Astrocyte (in vitro differentiated cells and primary cell): ENCODE measurements around the gene LONRF3. TPM values are rescaled to one million over a fixed set of nuclear protein-coding genes. Genes with fewer than 3 reads are reported as not detected.

Experiments
- DNase-seq: peaks from one replicate; pipeline ENCODE4 v3.0.0-alpha.2; 2010; ENCODE audit warnings: low read depth
- FAIRE-seq: peaks from 2 replicates; lab custom pipeline; 2011; peaks lifted over from hg19 to GRCh38; lab: Jason Lieb, UNC
- H2AFZ ChIP-seq: 2 replicates; pipeline ENCODE4 v1.6.0; 2012; ENCODE audit warnings: low read depth, low read length, inconsistent platforms
- H3K27ac ChIP-seq: 2 replicates; pipeline ENCODE4 v1.5.1; 2011; ENCODE audit warnings: low read depth, low read length, inconsistent platforms
- H3K27me3 ChIP-seq: 2 replicates; pipeline ENCODE4 v1.6.0; 2011; ENCODE audit warnings: low read length, inconsistent platforms; ENCODE audit not compliant: insufficient read depth
- H3K36me3 ChIP-seq: 2 replicates; pipeline ENCODE4 v1.5.1; 2011; ENCODE audit warnings: low read length, inconsistent platforms; ENCODE audit not compliant: insufficient read depth
- H3K4me1 ChIP-seq: 2 replicates; pipeline ENCODE4 v1.5.1; 2011; ENCODE audit warnings: low read length, inconsistent platforms; ENCODE audit not compliant: insufficient read depth
- H3K4me2 ChIP-seq: 2 replicates; pipeline ENCODE4 v1.6.0; 2012; ENCODE audit warnings: low read length, inconsistent platforms
- H3K4me3 ChIP-seq: 2 replicates; pipeline ENCODE4 v1.5.1; 2011; ENCODE audit warnings: low read depth, mild to moderate bottlenecking, low read length, inconsistent platforms; ENCODE audit not compliant: insufficient read depth
- H3K79me2 ChIP-seq: 2 replicates; pipeline ENCODE4 v1.6.0; 2012; ENCODE audit warnings: mild to moderate bottlenecking, low read length, inconsistent platforms; ENCODE audit not compliant: insufficient read depth
- H3K9ac ChIP-seq: 2 replicates; pipeline ENCODE4 v1.6.0; 2012; ENCODE audit warnings: mild to moderate bottlenecking, low read length, inconsistent platforms
- H3K9me3 ChIP-seq: 2 replicates; pipeline ENCODE4 v1.5.1; 2012; ENCODE audit warnings: low read depth, mild to moderate bottlenecking, low read length, inconsistent platforms; ENCODE audit not compliant: insufficient read depth
- H4K20me1 ChIP-seq: 2 replicates; pipeline ENCODE4 v1.6.0; 2012; ENCODE audit warnings: low read length, inconsistent platforms; ENCODE audit not compliant: insufficient read depth
- H3K27ac Mint-ChIP-seq: one replicate; pipeline ENCODE4 v1.8.0; 2021; ENCODE audit warnings: mild to moderate bottlenecking, mixed read lengths; ENCODE audit not compliant: unreplicated experiment
- H3K27me3 Mint-ChIP-seq: one replicate; pipeline ENCODE4 v1.8.0; 2021; ENCODE audit warnings: low read depth, mixed read lengths; ENCODE audit not compliant: unreplicated experiment
- H3K36me3 Mint-ChIP-seq: one replicate; pipeline ENCODE4 v1.8.0; 2021; ENCODE audit warnings: low read depth, mixed read lengths; ENCODE audit not compliant: unreplicated experiment
- H3K4me1 Mint-ChIP-seq: one replicate; pipeline ENCODE4 v1.8.0; 2021; ENCODE audit warnings: low read depth, mixed read lengths; ENCODE audit not compliant: unreplicated experiment
- H3K4me3 Mint-ChIP-seq: one replicate; pipeline ENCODE4 v1.8.0; 2021; ENCODE audit warnings: mild to moderate bottlenecking, moderate library complexity, mixed read lengths; ENCODE audit not compliant: unreplicated experiment
- H3K9me3 Mint-ChIP-seq: one replicate; pipeline ENCODE4 v1.8.0; 2021; ENCODE audit warnings: mild to moderate bottlenecking, mixed read lengths; ENCODE audit not compliant: unreplicated experiment
- CTCF ChIP-seq: IDR thresholded peaks from 2 replicates; pipeline ENCODE4 v1.5.1; 2011; ENCODE audit warnings: low read depth, mild to moderate bottlenecking, inconsistent platforms, low read length, moderate library complexity; ENCODE audit not compliant: insufficient read depth
- EZH2 ChIP-seq: IDR thresholded peaks from 2 replicates; pipeline ENCODE4 v1.6.1; 2012; ENCODE audit warnings: mild to moderate bottlenecking, low read length, inconsistent platforms; ENCODE audit not compliant: insufficient read depth
- total RNA-seq: library from RNA; stranded (reverse); gene quantifications from 2 replicates; pipeline ENCODE4 v1.2.1, GENCODE V29; 2021

Gene LONRF3
- total RNA-seq, 1 donor from 2014 or later = 0.11 TPM

GRCh38 chrX:119004920-119005524 lies 30.6 kb downstream of the LONRF3 start:
- H3K4me1 Mint-ChIP-seq = no peaks in the 10 kb centered on the region
- H2AFZ ChIP-seq = no peak overlapping the region
- no peak overlapping the region for H3K27ac ChIP-seq
- H3K4me3 ChIP-seq = no peak overlapping the region
- DNase-seq (peak; percentile 3), FAIRE-seq (peak; percentile 96)
- H4K20me1 ChIP-seq = no peaks in the 10 kb centered on the region
- TF ChIP-seq EZH2 = no peak
- TF ChIP-seq CTCF = peak; percentile 64
- peaks cover 1% of the 10 kb centered on the region for H3K9me3 Mint-ChIP-seq
- peak overlapping the region; percentile 20 for H3K4me3 Mint-ChIP-seq
- H3K79me2 ChIP-seq = no peaks in the 10 kb centered on the region
- no peak overlapping the region for H3K27ac Mint-ChIP-seq
- H3K4me2 ChIP-seq = no peak overlapping the region
- no peaks in the 10 kb centered on the region for H3K27me3 ChIP-seq
- H3K4me1 ChIP-seq = no peaks in the 10 kb centered on the region
- no peaks in the 10 kb centered on the region for H3K36me3 Mint-ChIP-seq
- H3K27me3 Mint-ChIP-seq = peaks cover 8% of the 10 kb centered on the region
- H3K36me3 ChIP-seq = no peaks in the 10 kb centered on the region
- H3K9ac ChIP-seq = no peak overlapping the region
- no peaks in the 10 kb centered on the region for H3K9me3 ChIP-seq

GRCh38 chrX:119007189-119007770 lies 32.9 kb downstream of the LONRF3 start:
- no peak overlapping the region for H3K4me3 Mint-ChIP-seq
- Histone ChIP-seq H3K27ac (no peak overlapping the region), H3K27me3 (no peaks in the 10 kb centered on the region), H3K9ac (no peak overlapping the region), H3K79me2 (no peaks in the 10 kb centered on the region), H3K9me3 (no peaks in the 10 kb centered on the region), H3K4me3 (no peak overlapping the region), H3K4me2 (no peak overlapping the region), H3K36me3 (no peaks in the 10 kb centered on the region), H2AFZ (no peak overlapping the region), H3K4me1 (no peaks in the 10 kb centered on the region), H4K20me1 (no peaks in the 10 kb centered on the region)
- H3K27ac Mint-ChIP-seq = no peak overlapping the region
- DNase-seq (no peak), FAIRE-seq (no peak)
- no peaks in the 10 kb centered on the region for H3K9me3 Mint-ChIP-seq
- H3K4me1 Mint-ChIP-seq = no peaks in the 10 kb centered on the region
- H3K36me3 Mint-ChIP-seq = no peaks in the 10 kb centered on the region
- H3K27me3 Mint-ChIP-seq = peaks cover 2% of the 10 kb centered on the region
- TF ChIP-seq CTCF (no peak), EZH2 (no peak)

GRCh38 chrX:119008110-119008744 lies 33.8 kb downstream of the LONRF3 start:
- Histone ChIP-seq H2AFZ (no peak overlapping the region), H3K36me3 (no peaks in the 10 kb centered on the region), H3K9ac (no peak overlapping the region), H3K4me1 (no peaks in the 10 kb centered on the region), H3K4me3 (no peak overlapping the region), H3K9me3 (no peaks in the 10 kb centered on the region), H3K79me2 (no peaks in the 10 kb centered on the region), H3K27ac (no peak overlapping the region), H3K4me2 (no peak overlapping the region), H4K20me1 (no peaks in the 10 kb centered on the region), H3K27me3 (no peaks in the 10 kb centered on the region)
- no peak overlapping the region for H3K27ac Mint-ChIP-seq
- H3K9me3 Mint-ChIP-seq = no peaks in the 10 kb centered on the region
- H3K4me3 Mint-ChIP-seq = no peak overlapping the region
- DNase-seq (no peak), FAIRE-seq (peak; percentile 90)
- TF ChIP-seq EZH2 = no peak
- TF ChIP-seq CTCF = peak; percentile 59
- H3K27me3 Mint-ChIP-seq = peaks cover 2% of the 10 kb centered on the region
- H3K36me3 Mint-ChIP-seq = no peaks in the 10 kb centered on the region
- no peaks in the 10 kb centered on the region for H3K4me1 Mint-ChIP-seq
